B cell (primary cell): Measurements from ENCODE around the gene OR51M1.
"Not testable (repeated sequence)": the region's sequence is repeated elsewhere in the genome, so short reads cannot be mapped to it uniquely, and the experiment has no call there.

Experiments
- EZH2 ChIP-seq: IDR thresholded peaks from 2 replicates; pipeline ENCODE4 v1.6.1; 2012; ENCODE audit warnings: borderline replicate concordance, low read depth, mild to moderate bottlenecking, moderate library complexity, low read length; ENCODE audit not compliant: insufficient read depth, poor library complexity, severe bottlenecking
- TF ChIP-seq, protein P1 (sequence below): fragments of 200-600 bp; IDR thresholded peaks from one replicate; pipeline ENCODE4 v1.8.0; 2022; ENCODE audit warnings: antibody characterized with exemption, mild to moderate bottlenecking

DNA sequence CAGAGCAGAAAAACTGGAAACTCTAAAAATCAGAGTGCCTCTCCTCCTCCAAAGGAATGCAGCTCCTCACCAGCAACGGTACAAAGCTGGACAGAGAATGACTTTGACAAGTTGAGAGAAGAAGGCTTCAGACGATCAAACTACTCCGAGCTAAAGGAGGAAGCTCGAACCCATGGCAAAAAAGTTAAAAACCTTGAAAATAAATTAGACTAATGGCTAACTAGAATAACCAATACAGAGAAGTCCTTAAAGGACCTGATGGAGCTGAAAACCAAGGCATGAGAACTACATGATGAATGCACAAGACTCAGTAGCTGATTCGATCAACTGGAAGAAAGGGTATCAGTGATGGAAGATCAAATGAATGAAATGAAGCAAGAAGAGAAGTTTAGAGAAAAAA is 27.6 kb upstream of the OR51M1 start:
- TF ChIP-seq, protein P1, sequence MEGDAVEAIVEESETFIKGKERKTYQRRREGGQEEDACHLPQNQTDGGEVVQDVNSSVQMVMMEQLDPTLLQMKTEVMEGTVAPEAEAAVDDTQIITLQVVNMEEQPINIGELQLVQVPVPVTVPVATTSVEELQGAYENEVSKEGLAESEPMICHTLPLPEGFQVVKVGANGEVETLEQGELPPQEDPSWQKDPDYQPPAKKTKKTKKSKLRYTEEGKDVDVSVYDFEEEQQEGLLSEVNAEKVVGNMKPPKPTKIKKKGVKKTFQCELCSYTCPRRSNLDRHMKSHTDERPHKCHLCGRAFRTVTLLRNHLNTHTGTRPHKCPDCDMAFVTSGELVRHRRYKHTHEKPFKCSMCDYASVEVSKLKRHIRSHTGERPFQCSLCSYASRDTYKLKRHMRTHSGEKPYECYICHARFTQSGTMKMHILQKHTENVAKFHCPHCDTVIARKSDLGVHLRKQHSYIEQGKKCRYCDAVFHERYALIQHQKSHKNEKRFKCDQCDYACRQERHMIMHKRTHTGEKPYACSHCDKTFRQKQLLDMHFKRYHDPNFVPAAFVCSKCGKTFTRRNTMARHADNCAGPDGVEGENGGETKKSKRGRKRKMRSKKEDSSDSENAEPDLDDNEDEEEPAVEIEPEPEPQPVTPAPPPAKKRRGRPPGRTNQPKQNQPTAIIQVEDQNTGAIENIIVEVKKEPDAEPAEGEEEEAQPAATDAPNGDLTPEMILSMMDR, result not testable (repeated sequence)
- not testable (repeated sequence) for TF ChIP-seq EZH2
